HEK293 (cell line): Measurements from ENCODE around the gene SPC24.

Source experiments
- CTCF ChIA-PET: fragments of 350-600 bp; formaldehyde crosslinking; extraction: SDS; loops from one replicate; lab custom pipeline; 2021; ENCODE audit warnings: antibody characterized with exemption; lab: Yijun Ruan, JAX
- POLR2A ChIA-PET: fragments of 300-600 bp; formaldehyde crosslinking; extraction: SDS; loops from one replicate; lab custom pipeline; 2020; ENCODE audit warnings: antibody characterized with exemption, inconsistent platforms; lab: Yijun Ruan, JAX
- H3K27ac ChIP-seq: fragments of 200-500 bp; sonication (Bioruptor generic); 2 replicates; pipeline ENCODE4 v1.5.1; 2014; ENCODE audit warnings: low read depth, low read length, control low read depth, inconsistent platforms; ENCODE audit errors: extremely low read depth
- H3K36me3 ChIP-seq, 2 experiments: fragments of 200-500 bp in 1 of 2; sonication (Bioruptor generic) in 1 of 2; 1 replicate in 1 of 2; 2 replicates in 1 of 2; pipeline ENCODE4 v1.5.1; 2014 to 2017; ENCODE audit warnings: inconsistent platforms in 2 of 2, low read length in 2 of 2; ENCODE audit not compliant: control insufficient read depth in 2 of 2, insufficient read depth in 1 of 2
- H3K4me1 ChIP-seq: fragments of 200-500 bp; sonication (Bioruptor generic); 2 replicates; pipeline ENCODE4 v1.5.1; 2014; ENCODE audit warnings: mild to moderate bottlenecking, low read length, inconsistent platforms; ENCODE audit not compliant: control insufficient read depth, insufficient read depth
- H3K4me3 ChIP-seq: 2 replicates; pipeline ENCODE4 v1.5.1; 2011; ENCODE audit warnings: low read depth, mild to moderate bottlenecking, control low read depth, low read length, moderate library complexity
- H3K9me3 ChIP-seq: fragments of 200-500 bp; sonication (Bioruptor generic); 2 replicates; pipeline ENCODE4 v1.5.1; 2014; ENCODE audit warnings: low read depth, low read length, inconsistent platforms; ENCODE audit not compliant: control insufficient read depth, insufficient read depth
- AEBP2 ChIP-seq: fragments of 450-650 bp; formaldehyde crosslinking; IDR thresholded peaks from 2 replicates; pipeline ENCODE4 v1.5.1; 2016; ENCODE audit warnings: missing biosample characterization, missing genetic modification characterization, borderline replicate concordance
- BCL11A ChIP-seq: fragments of 450-650 bp; formaldehyde crosslinking; IDR thresholded peaks from 2 replicates; pipeline ENCODE4 v1.5.1; 2016; ENCODE audit warnings: low read depth, missing biosample characterization, missing genetic modification characterization
- GLI2 ChIP-seq: fragments of 450-650 bp; formaldehyde crosslinking; IDR thresholded peaks from 2 replicates; pipeline ENCODE4; 2017; ENCODE audit warnings: missing biosample characterization, missing genetic modification characterization, low read depth, borderline replicate concordance
- GLIS1 ChIP-seq: fragments of 450-650 bp; formaldehyde crosslinking; IDR thresholded peaks from 2 replicates; pipeline ENCODE4 v1.5.1; 2016; ENCODE audit warnings: missing biosample characterization, missing genetic modification characterization
- SALL2 ChIP-seq: fragments of 450-650 bp; formaldehyde crosslinking; IDR thresholded peaks from 2 replicates; pipeline ENCODE4 v1.5.0; 2017; ENCODE audit warnings: missing biosample characterization, mild to moderate bottlenecking, missing genetic modification characterization, borderline replicate concordance
- SP7 ChIP-seq: fragments of 450-650 bp; formaldehyde crosslinking; IDR thresholded peaks from 2 replicates; pipeline ENCODE4 v1.5.1; 2016; ENCODE audit warnings: missing biosample characterization, missing genetic modification characterization
- ZBTB44 ChIP-seq: fragments of 450-650 bp; IDR thresholded peaks from 2 replicates; pipeline ENCODE4 v1.5.1; 2018; ENCODE audit warnings: missing biosample characterization, mild to moderate bottlenecking, missing genetic modification characterization
- ZFHX2 ChIP-seq: fragments of 450-650 bp; formaldehyde crosslinking; conservative IDR thresholded peaks from 2 replicates; pipeline ENCODE4 v1.5.1; 2016; ENCODE audit warnings: missing biosample characterization, missing genetic modification characterization
- ZNF175 ChIP-seq: fragments of 450-650 bp; formaldehyde crosslinking; IDR thresholded peaks from 2 replicates; pipeline ENCODE4 v1.5.1; 2016; ENCODE audit warnings: missing biosample characterization, missing genetic modification characterization
- ZNF416 ChIP-seq: fragments of 450-650 bp; formaldehyde crosslinking; IDR thresholded peaks from 2 replicates; pipeline ENCODE4 v1.5.1; 2016; ENCODE audit warnings: missing biosample characterization, missing genetic modification characterization
- ZNF473 ChIP-seq: fragments of 450-650 bp; formaldehyde crosslinking; IDR thresholded peaks from 2 replicates; pipeline ENCODE4 v1.5.1; 2017; ENCODE audit warnings: missing biosample characterization, missing genetic modification characterization
- ZNF488 ChIP-seq: fragments of 450-650 bp; formaldehyde crosslinking; IDR thresholded peaks from 2 replicates; pipeline ENCODE4 v1.5.1; 2016; ENCODE audit warnings: missing biosample characterization, missing genetic modification characterization
- ZNF560 ChIP-seq: fragments of 450-650 bp; formaldehyde crosslinking; IDR thresholded peaks from 2 replicates; pipeline ENCODE4 v1.5.1; 2017; ENCODE audit warnings: missing biosample characterization, missing genetic modification characterization, borderline replicate concordance
- ZNF571 ChIP-seq: fragments of 450-650 bp; formaldehyde crosslinking; IDR thresholded peaks from 2 replicates; pipeline ENCODE4 v1.5.0; 2017; ENCODE audit warnings: missing biosample characterization, missing genetic modification characterization
- ZNF610 ChIP-seq: fragments of 450-650 bp; formaldehyde crosslinking; IDR thresholded peaks from 2 replicates; pipeline ENCODE4 v1.5.1; 2016; ENCODE audit warnings: missing biosample characterization, missing genetic modification characterization, borderline replicate concordance
- ZNF624 ChIP-seq: fragments of 450-650 bp; formaldehyde crosslinking; IDR thresholded peaks from 2 replicates; pipeline ENCODE4 v1.5.1; 2017; ENCODE audit warnings: missing biosample characterization, missing genetic modification characterization
- ZNF791 ChIP-seq: fragments of 450-650 bp; formaldehyde crosslinking; IDR thresholded peaks from 2 replicates; pipeline ENCODE4 v1.5.1; 2016; ENCODE audit warnings: missing biosample characterization, missing genetic modification characterization
- TF ChIP-seq, protein P1 (sequence below): fragments of 450-650 bp; formaldehyde crosslinking; IDR thresholded peaks from 2 replicates; pipeline ENCODE4 v1.5.1; 2016; ENCODE audit warnings: missing biosample characterization, missing genetic modification characterization

The SPC24 gene

GRCh38 chr19:11194173-11194572 is 38.6 kb upstream of the SPC24 start:
- Histone ChIP-seq H3K4me1 (peaks cover 5% of the 10 kb centered on the region), H3K4me3 (no peak overlapping the region), H3K36me3 (peaks cover 3 to 39% of the 10 kb centered on the region in 2 experiments; a peak in 2 of 3 replicates), H3K9me3 (no peaks in the 10 kb centered on the region), H3K27ac (no peak overlapping the region)
- ChIA-PET CTCF (interaction anchor here (0.6 kb wide), 1 partner anchor 777 kb away, joined by 3 read pairs; no protein-coding TSS in a partner anchor), POLR2A (no interaction called here)
- TF ChIP-seq ZFHX2 (tag by site-specific recombination) (no peak), ZNF624 (tag by site-specific recombination) (no peak), SALL2 (tag by site-specific recombination) (no peak), ZNF571 (no peak), ZNF473 (tag by site-specific recombination) (no peak), ZNF488 (tag by site-specific recombination) (no peak), ZNF175 (tag by site-specific recombination) (no peak), SP7 (tag by site-specific recombination) (no peak), BCL11A (tag by site-specific recombination) (no peak), ZBTB44 (tag by site-specific recombination) (no peak), GLI2 (no peak), GLIS1 (no peak), ZNF791 (no peak), AEBP2 (tag by site-specific recombination) (no peak), ZNF560 (tag by site-specific recombination) (no peak), ZNF416 (tag by site-specific recombination) (no peak), ZNF610 (tag by site-specific recombination) (no peak)
- TF ChIP-seq, protein P1, sequence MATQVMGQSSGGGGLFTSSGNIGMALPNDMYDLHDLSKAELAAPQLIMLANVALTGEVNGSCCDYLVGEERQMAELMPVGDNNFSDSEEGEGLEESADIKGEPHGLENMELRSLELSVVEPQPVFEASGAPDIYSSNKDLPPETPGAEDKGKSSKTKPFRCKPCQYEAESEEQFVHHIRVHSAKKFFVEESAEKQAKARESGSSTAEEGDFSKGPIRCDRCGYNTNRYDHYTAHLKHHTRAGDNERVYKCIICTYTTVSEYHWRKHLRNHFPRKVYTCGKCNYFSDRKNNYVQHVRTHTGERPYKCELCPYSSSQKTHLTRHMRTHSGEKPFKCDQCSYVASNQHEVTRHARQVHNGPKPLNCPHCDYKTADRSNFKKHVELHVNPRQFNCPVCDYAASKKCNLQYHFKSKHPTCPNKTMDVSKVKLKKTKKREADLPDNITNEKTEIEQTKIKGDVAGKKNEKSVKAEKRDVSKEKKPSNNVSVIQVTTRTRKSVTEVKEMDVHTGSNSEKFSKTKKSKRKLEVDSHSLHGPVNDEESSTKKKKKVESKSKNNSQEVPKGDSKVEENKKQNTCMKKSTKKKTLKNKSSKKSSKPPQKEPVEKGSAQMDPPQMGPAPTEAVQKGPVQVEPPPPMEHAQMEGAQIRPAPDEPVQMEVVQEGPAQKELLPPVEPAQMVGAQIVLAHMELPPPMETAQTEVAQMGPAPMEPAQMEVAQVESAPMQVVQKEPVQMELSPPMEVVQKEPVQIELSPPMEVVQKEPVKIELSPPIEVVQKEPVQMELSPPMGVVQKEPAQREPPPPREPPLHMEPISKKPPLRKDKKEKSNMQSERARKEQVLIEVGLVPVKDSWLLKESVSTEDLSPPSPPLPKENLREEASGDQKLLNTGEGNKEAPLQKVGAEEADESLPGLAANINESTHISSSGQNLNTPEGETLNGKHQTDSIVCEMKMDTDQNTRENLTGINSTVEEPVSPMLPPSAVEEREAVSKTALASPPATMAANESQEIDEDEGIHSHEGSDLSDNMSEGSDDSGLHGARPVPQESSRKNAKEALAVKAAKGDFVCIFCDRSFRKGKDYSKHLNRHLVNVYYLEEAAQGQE = no peak
